SK-N-MC (cell line): ENCODE data around the gene PKD2L2.

Experiments used
- EZH2 ChIP-seq: fragments of 200-600 bp; sonication (generic); IDR thresholded peaks from one replicate; pipeline ENCODE4 v1.6.1; 2017; ENCODE audit warnings: antibody characterized with exemption
- FOXP2 ChIP-seq: optimal IDR thresholded peaks from 2 replicates; pipeline ENCODE3; 2011; ENCODE audit warnings: mild to moderate bottlenecking, moderate library complexity; ENCODE audit not compliant: insufficient read depth; ENCODE audit errors: extremely low read length, control extremely low read depth
- POLR2AphosphoS5 ChIP-seq: IDR thresholded peaks from 2 replicates; pipeline ENCODE4 v1.6.1; 2012; ENCODE audit warnings: mild to moderate bottlenecking, low read depth, low read length, borderline replicate concordance

DNA sequence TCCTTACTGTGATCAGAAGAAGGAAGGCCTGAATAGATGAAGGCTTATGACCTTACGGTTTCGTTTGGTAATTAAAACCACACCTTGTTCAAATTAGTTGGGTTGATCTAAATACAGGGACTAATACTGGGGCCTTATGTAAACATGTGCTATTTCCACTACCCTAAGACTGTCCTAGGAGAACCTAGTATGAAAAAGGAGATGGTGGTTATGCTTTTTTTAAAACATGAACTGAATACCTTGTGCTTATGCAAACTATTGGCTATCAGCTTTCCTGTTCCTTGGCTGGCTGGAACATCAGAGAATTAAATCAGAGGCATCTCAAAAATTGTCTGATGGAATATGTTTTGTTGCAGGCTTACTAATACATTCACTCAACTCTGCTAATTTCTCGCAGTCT, 17.7 kb upstream of the PKD2L2 start:
- TF ChIP-seq EZH2 (no peak), POLR2AphosphoS5 (no peak), FOXP2 (no peak)
